ENCODE measurements around the gene FOXP2.

- TF ChIP-seq CTCF (IDR thresholded peaks at IDR 0.05 in 8 of 11, conservative IDR thresholded peaks at IDR 0.05 in 3 of 11) (no peak), POLR2AphosphoS5 (IDR thresholded peaks at IDR 0.05) (no peak), POLR2A (IDR thresholded peaks at IDR 0.05) (no peak)
These were observed 307.9 kb downstream of the FOXP2 start for GRCh38 chr7:114722562-114722961.
